Endodermal cell (in vitro differentiated cells): ENCODE measurements around the gene SPDEF. TPM values are rescaled to one million over a fixed set of nuclear protein-coding genes. Genes with fewer than 3 reads are reported as not detected.
A peak's percentile ranks its signal among the peaks of the same experiment; 100 is the strongest.

Experiments used
- DNase-seq: peaks from one replicate; pipeline ENCODE4 v3.0.0-alpha.2; 2017
- H3K27ac ChIP-seq: 2 replicates; pipeline ENCODE4 v1.5.1; 2013; ENCODE audit warnings: mild to moderate bottlenecking, low read depth, low read length, moderate library complexity
- H3K27me3 ChIP-seq: 2 replicates; pipeline ENCODE4 v1.6.1; 2013; ENCODE audit warnings: mild to moderate bottlenecking, low read length, moderate library complexity; ENCODE audit not compliant: insufficient read depth, control insufficient read depth, poor library complexity, severe bottlenecking
- H3K36me3 ChIP-seq: 2 replicates; pipeline ENCODE4 v1.7.0; 2013; ENCODE audit warnings: mild to moderate bottlenecking, low read length, moderate library complexity; ENCODE audit not compliant: control insufficient read depth, insufficient read depth
- H3K4me1 ChIP-seq: one replicate; pipeline ENCODE4 v1.7.0; 2013; ENCODE audit warnings: low read length; ENCODE audit not compliant: control insufficient read depth, insufficient read depth
- H3K4me3 ChIP-seq: 2 replicates; pipeline ENCODE4 v1.5.1; 2013; ENCODE audit warnings: mild to moderate bottlenecking, low read length, moderate library complexity
- H3K9ac ChIP-seq: 2 replicates; pipeline ENCODE4 v1.6.1; 2013; ENCODE audit warnings: mild to moderate bottlenecking, low read length, moderate library complexity; ENCODE audit not compliant: poor library complexity, severe bottlenecking; ENCODE audit errors: extremely low read depth
- H3K9me3 ChIP-seq: 2 replicates; pipeline ENCODE4 v1.6.1; 2013; ENCODE audit warnings: mild to moderate bottlenecking, low read length, moderate library complexity; ENCODE audit not compliant: control insufficient read depth
- H3K27ac Mint-ChIP-seq: 2 replicates; pipeline ENCODE4 v1.8.0; 2020; ENCODE audit warnings: mixed read lengths
- H3K27me3 Mint-ChIP-seq: 2 replicates; pipeline ENCODE4 v1.8.0; 2021; ENCODE audit warnings: mild to moderate bottlenecking, mixed read lengths; ENCODE audit not compliant: insufficient read depth
- H3K36me3 Mint-ChIP-seq: 2 replicates; pipeline ENCODE4 v1.8.0; 2020; ENCODE audit warnings: low read depth, mixed read lengths
- H3K4me1 Mint-ChIP-seq: 2 replicates; pipeline ENCODE4 v1.8.0; 2020; ENCODE audit warnings: mixed read lengths
- H3K4me3 Mint-ChIP-seq: 2 replicates; pipeline ENCODE4 v1.8.0; 2020; ENCODE audit warnings: mild to moderate bottlenecking, moderate library complexity, mixed read lengths
- H3K9me3 Mint-ChIP-seq: 2 replicates; pipeline ENCODE4 v1.8.0; 2020; ENCODE audit warnings: mild to moderate bottlenecking, mixed read lengths
- CTCF ChIP-seq: fragments of 200-600 bp; sonication (generic); conservative IDR thresholded peaks from 2 replicates; pipeline ENCODE4 v1.5.0; 2021; ENCODE audit warnings: antibody characterized with exemption, mild to moderate bottlenecking
- WGBS, 2 experiments: methylation state at CpG; one replicate each; pipeline versions ENCODE4 v1.1.5 to v1.1.7; 2013; ENCODE audit warnings: missing lambda C conversion rate in 2 of 2, mixed read lengths in 1 of 2; ENCODE audit not compliant: insufficient coverage in 1 of 2, insufficient read length in 1 of 2; 5-methylcytosine and 5-hydroxymethylcytosine counted together
- total RNA-seq, 2 donors: library from RNA; stranded (reverse); fragmentation: NEBNext Ultra II Directional in 1 of 2; extraction: Animal tissue kit (Norgen Biotek cat#: 25700) in 1 of 2; gene quantifications; 2 replicates in 1 of 2; 3 replicates in 1 of 2; pipeline ENCODE4 v1.2.1, GENCODE V29; 2021

SPDEF gene
- total RNA-seq, 2 donors from 2014 or later, result 1.1 to 2.6 TPM

DNA sequence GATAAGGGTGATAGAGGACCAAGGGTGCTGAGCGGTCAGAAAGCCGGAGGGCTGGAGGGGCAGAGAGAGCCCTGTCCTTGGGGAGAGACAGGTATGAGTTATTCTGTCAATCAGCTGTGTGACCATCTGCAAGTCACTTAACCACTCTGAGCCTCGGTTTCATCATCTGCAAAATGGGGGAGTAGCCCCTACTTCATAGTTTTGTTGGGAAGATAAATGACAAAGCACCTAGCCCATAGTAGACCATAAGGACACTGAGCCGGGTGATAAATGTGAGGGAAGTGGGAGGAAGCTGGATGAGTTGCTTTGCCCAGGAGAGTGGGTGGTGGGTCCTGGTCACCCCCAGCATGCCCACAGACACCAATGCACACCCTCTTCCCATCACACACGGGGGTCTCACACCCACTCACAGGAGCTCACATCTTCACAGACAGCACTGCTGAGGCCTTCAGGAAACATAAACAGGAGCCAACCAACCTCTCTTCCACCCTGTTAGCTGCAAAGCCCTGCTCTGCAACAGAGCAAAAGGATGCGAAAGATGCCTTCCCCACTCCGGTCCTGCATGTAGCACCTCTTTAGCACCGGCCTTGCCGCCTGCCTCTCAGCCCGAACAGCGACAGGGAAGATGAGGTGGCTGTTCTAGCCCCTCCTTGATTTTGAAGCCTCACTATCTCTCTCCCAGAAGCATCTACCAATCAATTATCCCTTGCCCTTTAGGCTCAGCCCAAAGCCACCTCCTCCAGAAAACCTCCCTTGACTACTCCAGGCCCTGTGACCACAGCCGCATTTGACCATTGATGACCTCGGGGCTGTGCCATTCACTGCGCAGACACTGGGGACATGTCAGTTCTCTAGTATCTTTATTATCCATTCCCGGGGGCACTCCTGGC is 18.9 kb downstream of the SPDEF start:
- peak; percentile 67 for DNase-seq
- Histone ChIP-seq H3K9me3 (no peaks in the 10 kb centered on the region), H3K36me3 (no peaks in the 10 kb centered on the region), H3K4me1 (no peaks in the 10 kb centered on the region), H3K27ac (no peak overlapping the region), H3K9ac (no peak overlapping the region), H3K27me3 (no peaks in the 10 kb centered on the region), H3K4me3 (no peak overlapping the region)
- WGBS, 2 experiments, result 88 to 94% methylated on average over 11 to 15 of the region's 15 CpGs
- no peaks in the 10 kb centered on the region for H3K36me3 Mint-ChIP-seq
- H3K4me3 Mint-ChIP-seq, result no peak overlapping the region
- TF ChIP-seq CTCF, result no peak
- H3K27me3 Mint-ChIP-seq, result no peaks in the 10 kb centered on the region
- no peak overlapping the region for H3K27ac Mint-ChIP-seq
- no peaks in the 10 kb centered on the region for H3K9me3 Mint-ChIP-seq
- no peaks in the 10 kb centered on the region for H3K4me1 Mint-ChIP-seq

DNA sequence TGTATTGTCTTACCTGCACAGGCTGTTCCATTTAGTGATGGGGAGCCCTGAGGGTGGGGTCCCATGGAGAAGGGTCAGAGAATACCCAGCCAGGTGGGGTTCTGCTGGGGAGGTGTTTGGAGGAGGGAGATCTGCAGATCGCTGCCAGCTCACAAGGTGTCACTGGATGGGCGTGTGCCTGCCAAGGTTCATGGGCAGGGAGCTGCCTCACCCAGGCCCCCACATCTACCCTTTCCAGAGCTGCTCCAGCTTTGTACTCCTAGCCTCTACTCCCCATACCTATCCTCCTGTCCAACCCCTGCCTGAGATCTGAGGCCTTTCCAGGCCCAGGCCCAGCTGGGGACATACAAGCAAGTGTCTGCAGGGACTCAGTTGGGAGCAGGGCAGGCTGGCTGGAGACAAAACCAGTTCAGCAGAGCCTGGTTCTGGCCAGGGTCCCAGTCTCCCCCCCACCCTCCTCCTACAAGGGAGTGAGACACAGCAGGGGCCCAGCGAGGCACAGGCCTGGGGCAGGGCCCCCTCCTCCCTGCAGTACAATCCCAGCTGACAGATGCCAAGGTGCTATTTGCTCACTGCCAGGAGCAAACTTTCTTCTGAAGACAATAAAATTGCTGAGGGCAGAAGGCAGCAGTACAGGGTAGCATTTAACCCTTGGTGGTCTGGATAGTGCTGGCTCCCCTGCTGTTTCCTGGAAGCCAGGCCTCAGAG is 19.7 kb downstream of the SPDEF start:
- H3K27ac Mint-ChIP-seq, result no peak overlapping the region
- H3K9me3 ChIP-seq, result no peaks in the 10 kb centered on the region
- no peak for DNase-seq
- H3K4me1 Mint-ChIP-seq, result no peaks in the 10 kb centered on the region
- 94% methylated on average over 3 of the region's 3 CpGs; no CpG with 5 or more reads in 1 of the 2 experiments for WGBS, 2 experiments
- no peak overlapping the region for H3K4me3 ChIP-seq
- H3K36me3 ChIP-seq, result no peaks in the 10 kb centered on the region
- no peaks in the 10 kb centered on the region for H3K27me3 Mint-ChIP-seq
- H3K27me3 ChIP-seq, result no peaks in the 10 kb centered on the region
- TF ChIP-seq CTCF, result no peak
- H3K4me3 Mint-ChIP-seq, result no peak overlapping the region
- H3K9me3 Mint-ChIP-seq, result no peaks in the 10 kb centered on the region
- no peaks in the 10 kb centered on the region for H3K36me3 Mint-ChIP-seq
- no peaks in the 10 kb centered on the region for H3K4me1 ChIP-seq
- no peak overlapping the region for H3K27ac ChIP-seq
- no peak overlapping the region for H3K9ac ChIP-seq

- Histone ChIP-seq H3K9me3 (no peaks in the 10 kb centered on the region), H3K27me3 (no peaks in the 10 kb centered on the region), H3K4me1 (no peaks in the 10 kb centered on the region), H3K36me3 (no peaks in the 10 kb centered on the region), H3K9ac (no peak overlapping the region), H3K4me3 (no peak overlapping the region), H3K27ac (no peak overlapping the region)
- 92 to 95% methylated on average over 8 to 11 of the region's 11 CpGs for WGBS, 2 experiments
- Mint-ChIP-seq H3K27me3 (no peaks in the 10 kb centered on the region), H3K36me3 (no peaks in the 10 kb centered on the region), H3K27ac (no peak overlapping the region), H3K9me3 (no peaks in the 10 kb centered on the region), H3K4me1 (no peaks in the 10 kb centered on the region), H3K4me3 (no peak overlapping the region)
- no peak for TF ChIP-seq CTCF
- DNase-seq, result no peak
Observed at GRCh38 chr6:34535646-34536045, 20.5 kb downstream of the SPDEF start.
